BJ (cell line): ENCODE measurements around the gene NCL. TPM values are rescaled to one million over a fixed set of nuclear protein-coding genes. Genes with fewer than 3 reads are reported as not detected.
"Not testable (repeated sequence)": the region's sequence is repeated elsewhere in the genome, so short reads cannot be mapped to it uniquely, and the experiment has no call there.

Experiments used
- CTCF ChIA-PET: fragments of 350-600 bp; formaldehyde crosslinking; extraction: SDS; loops from one replicate; lab custom pipeline; 2021; ENCODE audit warnings: antibody characterized with exemption, inconsistent platforms; lab: Yijun Ruan, JAX
- POLR2A ChIA-PET: fragments of 300-600 bp; sonication (Branson Sonifier 250); formaldehyde crosslinking; extraction: SDS; loops from one replicate; lab custom pipeline; 2021; ENCODE audit warnings: antibody characterized with exemption; lab: Charles Lee
- DNase-seq: peaks from one replicate; pipeline ENCODE4 v3.0.0-alpha.2; 2011; ENCODE audit warnings: low read depth
- H3K27me3 ChIP-seq: 2 replicates; pipeline ENCODE4 v1.6.0; 2011; ENCODE audit warnings: low read length; ENCODE audit not compliant: control insufficient read depth, insufficient read depth
- H3K36me3 ChIP-seq: 2 replicates; pipeline ENCODE4 v1.5.1; 2011; ENCODE audit warnings: low read length; ENCODE audit not compliant: control insufficient read depth, insufficient read depth
- H3K4me3 ChIP-seq: 2 replicates; pipeline ENCODE4 v1.5.1; 2011; ENCODE audit warnings: low read depth, mild to moderate bottlenecking, control low read depth, low read length
- polyA plus RNA-seq: library from polyadenylated mRNA; depleted of rRNA; stranded (reverse); fragments of >200 nt; gene quantifications from 2 replicates; pipeline ENCODE4 v1.2.3, GENCODE V29; 2011
- TF ChIP-seq, protein P1 (sequence below): IDR thresholded peaks from 2 replicates; pipeline ENCODE4 v1.5.1; 2011; ENCODE audit warnings: low read depth, mild to moderate bottlenecking, control low read depth, inconsistent platforms, low read length, moderate library complexity; ENCODE audit not compliant: insufficient read depth

NCL gene
- polyA plus RNA-seq, 1 experiment = 76.9 TPM

DNA sequence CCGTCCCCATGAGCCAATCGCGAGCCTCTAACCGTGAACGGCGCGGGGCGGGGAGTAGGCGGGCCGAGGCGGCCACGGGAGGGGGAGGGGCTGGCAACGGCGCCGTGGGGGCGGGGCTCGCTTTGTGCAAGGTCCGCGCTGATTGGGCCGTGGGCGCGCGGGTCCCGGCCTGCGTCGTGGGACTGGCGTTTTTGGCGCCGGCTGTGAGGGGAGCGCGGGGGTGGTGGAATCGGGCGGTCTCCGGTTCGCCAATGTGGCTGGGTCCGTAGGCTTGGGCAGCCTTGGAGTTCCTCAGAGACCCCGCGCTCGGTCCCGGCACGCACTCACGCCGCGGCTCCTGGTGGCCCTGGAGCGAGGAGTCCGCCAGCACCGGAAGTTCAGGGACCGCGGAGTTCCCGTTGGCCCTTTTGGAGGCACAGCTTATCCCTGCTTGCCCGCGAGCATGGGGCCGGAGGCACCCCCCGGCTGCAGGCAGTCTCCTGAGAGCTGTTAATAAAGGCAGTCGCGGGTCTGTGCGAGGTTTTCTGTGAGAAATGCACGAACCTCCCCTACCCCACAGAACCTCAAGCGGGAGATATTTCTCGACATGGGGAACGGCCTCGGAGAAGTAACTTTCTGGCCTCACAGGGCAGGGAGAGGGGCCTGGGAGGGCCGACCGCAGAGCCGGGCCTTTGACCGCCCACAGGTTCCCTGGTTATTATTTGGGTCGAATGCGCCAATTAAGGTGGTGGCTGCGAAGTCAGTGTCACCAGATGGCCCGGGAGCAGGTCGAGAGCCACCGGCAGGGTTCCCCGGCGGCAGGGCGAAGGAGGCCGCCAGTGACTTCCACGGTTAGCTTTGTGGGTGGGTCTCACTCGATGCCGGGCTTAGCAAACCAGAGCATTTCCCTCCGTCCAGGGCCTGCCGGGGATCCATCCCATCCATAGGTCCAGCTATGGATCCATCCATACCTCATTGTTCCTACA lies 574 bp upstream of the NCL start:
- Histone ChIP-seq H3K27me3 (no peaks in the 10 kb centered on the region), H3K4me3 (peak overlapping the region; percentile 80), H3K36me3 (peaks cover 18% of the 10 kb centered on the region)
- TF ChIP-seq, protein P1, sequence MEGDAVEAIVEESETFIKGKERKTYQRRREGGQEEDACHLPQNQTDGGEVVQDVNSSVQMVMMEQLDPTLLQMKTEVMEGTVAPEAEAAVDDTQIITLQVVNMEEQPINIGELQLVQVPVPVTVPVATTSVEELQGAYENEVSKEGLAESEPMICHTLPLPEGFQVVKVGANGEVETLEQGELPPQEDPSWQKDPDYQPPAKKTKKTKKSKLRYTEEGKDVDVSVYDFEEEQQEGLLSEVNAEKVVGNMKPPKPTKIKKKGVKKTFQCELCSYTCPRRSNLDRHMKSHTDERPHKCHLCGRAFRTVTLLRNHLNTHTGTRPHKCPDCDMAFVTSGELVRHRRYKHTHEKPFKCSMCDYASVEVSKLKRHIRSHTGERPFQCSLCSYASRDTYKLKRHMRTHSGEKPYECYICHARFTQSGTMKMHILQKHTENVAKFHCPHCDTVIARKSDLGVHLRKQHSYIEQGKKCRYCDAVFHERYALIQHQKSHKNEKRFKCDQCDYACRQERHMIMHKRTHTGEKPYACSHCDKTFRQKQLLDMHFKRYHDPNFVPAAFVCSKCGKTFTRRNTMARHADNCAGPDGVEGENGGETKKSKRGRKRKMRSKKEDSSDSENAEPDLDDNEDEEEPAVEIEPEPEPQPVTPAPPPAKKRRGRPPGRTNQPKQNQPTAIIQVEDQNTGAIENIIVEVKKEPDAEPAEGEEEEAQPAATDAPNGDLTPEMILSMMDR = no peak
- ChIA-PET POLR2A (interaction anchor here (0.7 to 1.4 kb wide), 3 partner anchors 10 to 374 kb away, joined by 3 to 7 read pairs (median 4); no protein-coding TSS in a partner anchor), CTCF (interaction anchor here (1.0 to 6.1 kb wide), 5 partner anchors 10 to 245 kb away, joined by 3 to 45 read pairs (median 9); no protein-coding TSS in a partner anchor)
- no peak for DNase-seq

DNA sequence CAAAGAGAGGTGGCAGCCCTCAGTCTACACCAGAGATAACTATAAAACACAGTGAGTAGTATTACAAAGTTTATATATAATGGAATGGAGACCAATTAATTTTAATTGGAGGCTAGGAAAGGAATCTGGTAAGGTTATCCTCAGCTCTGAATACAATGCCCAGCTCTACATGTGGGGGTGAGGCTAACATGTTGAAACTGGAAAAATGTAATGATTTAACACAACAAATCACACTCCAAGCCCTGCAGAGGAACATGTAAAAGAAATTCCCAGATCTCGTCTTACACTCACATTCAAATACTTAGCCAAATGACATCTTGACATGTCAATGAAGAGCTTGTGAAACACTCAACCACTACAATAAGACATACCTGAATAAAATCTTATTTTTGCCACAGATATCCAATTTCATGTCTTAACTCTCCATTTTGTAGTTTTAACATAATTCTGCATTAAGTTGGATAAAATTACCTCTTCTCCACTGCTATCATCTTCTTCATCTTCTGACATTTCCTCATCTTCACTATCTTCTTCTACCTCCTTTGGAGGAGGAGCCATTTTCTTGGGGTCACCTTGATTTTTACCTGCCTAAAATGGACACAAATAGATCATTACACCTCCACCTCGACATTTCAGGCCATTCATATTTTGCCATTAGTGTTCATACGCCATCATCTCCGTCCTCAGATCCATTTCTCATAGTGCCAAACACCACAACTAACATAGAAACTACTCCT lies 1.4 kb downstream of the NCL start:
- Histone ChIP-seq H3K36me3 (peaks cover 25% of the 10 kb centered on the region), H3K27me3 (no peaks in the 10 kb centered on the region), H3K4me3 (peak overlapping the region; percentile 79)
- TF ChIP-seq, protein P1 = no peak
- POLR2A ChIA-PET = interaction anchor here (0.7 kb wide), 1 partner anchor 10 kb away, joined by 3 read pairs; no protein-coding TSS in a partner anchor
- no peak for DNase-seq
- CTCF ChIA-PET = interaction anchor here (2.2 kb wide), 1 partner anchor 10 kb away, joined by 15 read pairs; no protein-coding TSS in a partner anchor

DNA sequence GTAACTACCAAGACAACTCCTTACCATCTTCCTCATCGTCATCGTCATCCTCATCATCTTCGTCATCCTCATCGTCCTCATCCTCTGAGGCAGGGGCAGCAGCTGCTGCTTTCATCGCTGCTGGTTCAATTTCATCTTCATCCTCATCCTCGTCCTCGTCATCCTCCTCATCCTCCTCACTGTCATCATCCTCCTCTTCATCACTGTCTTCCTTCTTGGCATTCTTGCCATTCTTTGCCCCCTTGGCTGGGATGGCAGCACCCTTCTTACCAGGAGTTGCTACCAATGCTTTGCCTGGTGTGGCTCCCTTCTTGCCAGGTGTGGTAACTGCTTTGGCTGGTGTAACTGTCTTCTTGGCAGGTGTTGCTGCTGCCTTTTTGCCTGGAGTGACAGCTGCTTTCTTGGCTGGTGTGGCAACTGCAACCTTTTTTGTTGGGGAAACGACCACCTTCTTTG lies 2.7 kb downstream of the NCL start:
- Histone ChIP-seq H3K4me3 (no peak overlapping the region), H3K36me3 (peaks cover 30% of the 10 kb centered on the region), H3K27me3 (no peaks in the 10 kb centered on the region)
- ChIA-PET CTCF (interaction anchor here (1.0 to 2.2 kb wide), 2 partner anchors 9 to 15 kb away, joined by 3 to 15 read pairs; no protein-coding TSS in a partner anchor), POLR2A (no interaction called here)
- DNase-seq = no peak
- TF ChIP-seq, protein P1 = no peak

DNA sequence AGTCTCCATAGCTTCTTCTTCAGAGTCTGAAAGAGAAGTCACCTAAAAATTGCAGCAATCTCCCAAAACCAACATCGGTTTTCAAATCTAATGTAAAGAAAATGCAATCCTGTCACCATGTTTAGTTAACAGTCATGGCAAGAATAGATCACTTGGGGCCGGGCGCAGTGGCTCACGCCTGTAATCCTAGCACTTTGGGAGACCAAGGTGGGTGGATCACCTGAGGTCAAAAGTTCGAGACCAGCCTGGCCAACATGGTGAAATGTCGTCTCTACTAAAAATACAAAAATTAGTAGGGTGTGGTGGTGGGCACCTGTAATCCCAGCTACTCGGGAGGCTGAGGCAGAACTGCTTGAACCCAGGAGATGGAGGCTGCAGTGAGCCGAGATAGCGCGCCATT lies 3.4 kb downstream of the NCL start:
- DNase-seq, H3K4me3 ChIP-seq, H3K27me3 ChIP-seq, POLR2A ChIA-PET: not testable (repeated sequence)
- H3K36me3 ChIP-seq = peaks cover 35% of the 10 kb centered on the region
- CTCF ChIA-PET = interaction anchor here (1.0 to 2.2 kb wide), 2 partner anchors 8 to 14 kb away, joined by 3 to 15 read pairs; no protein-coding TSS in a partner anchor

DNA sequence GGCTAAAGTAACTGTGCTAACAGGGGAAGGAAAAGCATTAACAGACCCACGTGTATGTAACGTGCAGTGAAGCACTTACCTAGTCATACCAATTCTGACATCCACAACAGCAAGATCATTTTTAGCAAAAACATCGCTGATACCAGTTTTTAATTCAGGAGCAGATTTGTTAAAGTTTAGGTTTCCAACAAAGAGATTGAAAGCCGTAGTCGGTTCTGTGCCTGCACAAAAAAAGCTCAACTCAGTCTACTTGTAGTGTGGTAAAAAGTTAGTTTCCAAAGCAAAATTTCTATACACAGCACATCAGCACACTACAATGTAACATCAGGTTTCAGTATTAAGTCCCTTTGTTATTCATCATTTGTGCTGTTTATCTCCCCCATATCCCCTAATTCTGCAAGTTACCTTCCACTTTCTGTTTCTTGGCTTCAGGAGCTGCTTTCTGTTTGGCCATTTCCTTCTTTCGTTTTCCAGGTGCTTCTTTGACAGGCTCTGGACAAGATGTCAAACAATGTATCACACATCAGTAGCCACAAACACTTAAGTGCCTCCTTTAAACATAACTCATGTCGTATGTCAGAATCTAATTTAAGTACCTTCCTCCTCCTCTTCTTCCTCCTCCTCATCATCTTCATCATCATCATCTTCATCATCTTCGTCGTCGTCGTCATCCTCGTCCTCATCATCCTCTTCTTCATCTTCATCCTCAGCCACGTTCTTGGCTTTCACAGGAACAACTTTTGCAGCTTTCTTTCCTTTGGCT lies 4.0 kb downstream of the NCL start:
- no peak for DNase-seq
- POLR2A ChIA-PET = no interaction called here
- CTCF ChIA-PET = interaction anchor here (1.0 to 5.1 kb wide), 2 partner anchors 13 to 49 kb away, joined by 3 to 16 read pairs; no protein-coding TSS in a partner anchor
- TF ChIP-seq, protein P1 = no peak
- Histone ChIP-seq H3K36me3 (peaks cover 37% of the 10 kb centered on the region), H3K4me3 (no peak overlapping the region), H3K27me3 (no peaks in the 10 kb centered on the region)
